Neural cell (in vitro differentiated cells): ENCODE data around the gene FAM117B. TPM values are rescaled to one million over a fixed set of nuclear protein-coding genes. Genes with fewer than 3 reads are reported as not detected.

Source experiments
- H2AFZ ChIP-seq: fragments of 200-600, 300-800 bp; sonication (generic), shearing (Covaris generic); 2 replicates; pipeline ENCODE4 v1.6.0; 2014; ENCODE audit warnings: low read depth, mild to moderate bottlenecking, antibody characterized with exemption, low read length, moderate library complexity
- H3F3A ChIP-seq: fragments of 200-600 bp; shearing (Covaris generic); 2 replicates; pipeline ENCODE4 v1.6.1; 2016; ENCODE audit warnings: mild to moderate bottlenecking, moderate library complexity, mixed read lengths, antibody characterized with exemption, low read length; ENCODE audit not compliant: insufficient read depth, poor library complexity, severe bottlenecking
- H3K27ac ChIP-seq: fragments of 200-600, 300-800 bp; sonication (generic), shearing (Covaris generic); 2 replicates; pipeline ENCODE4 v1.5.1; 2014; ENCODE audit warnings: mild to moderate bottlenecking, low read length, moderate library complexity
- H3K27me3 ChIP-seq: fragments of 300-800, 200-600 bp; sonication (generic), shearing (Covaris generic); 2 replicates; pipeline ENCODE4 v1.6.0; 2014; ENCODE audit warnings: mild to moderate bottlenecking, low read depth, low read length, moderate library complexity; ENCODE audit not compliant: insufficient read depth
- H3K36me3 ChIP-seq: fragments of 300-800, 200-600 bp; sonication (generic), shearing (Covaris generic); 2 replicates; pipeline ENCODE4 v1.5.1; 2014; ENCODE audit warnings: mild to moderate bottlenecking, antibody characterized with exemption, low read length, moderate library complexity; ENCODE audit not compliant: insufficient read depth
- H3K4me2 ChIP-seq: fragments of 300-800, 200-600 bp; sonication (generic), shearing (Covaris generic); 2 replicates; pipeline ENCODE4 v1.6.0; 2014; ENCODE audit warnings: mild to moderate bottlenecking, low read length
- H3K4me3 ChIP-seq: fragments of 300-800, 200-600 bp; sonication (generic), shearing (Covaris generic); 2 replicates; pipeline ENCODE4 v1.5.1; 2014; ENCODE audit warnings: mild to moderate bottlenecking, low read length, moderate library complexity
- H3K79me2 ChIP-seq: fragments of 200-600 bp; shearing (Covaris generic); replicated peaks from 2 replicates; pipeline ENCODE4 v1.6.0; 2014; ENCODE audit warnings: mild to moderate bottlenecking, low read length, moderate library complexity; ENCODE audit not compliant: insufficient read depth
- H3K9ac ChIP-seq: fragments of 300-800, 200-600 bp; sonication (generic), shearing (Covaris generic); 2 replicates; pipeline ENCODE4 v1.6.1; 2016; ENCODE audit warnings: mild to moderate bottlenecking, low read length, mixed read lengths
- H3K9me2 ChIP-seq: fragments of 200-600 bp; shearing (Covaris generic); 2 replicates; pipeline ENCODE4 v1.6.1; 2016; ENCODE audit warnings: mild to moderate bottlenecking, low read length, mixed read lengths; ENCODE audit not compliant: insufficient read depth
- H3K9me3 ChIP-seq: fragments of 200-600, 300-800 bp; sonication (generic), shearing (Covaris generic); 2 replicates; pipeline ENCODE4 v1.6.1; 2016; ENCODE audit warnings: mild to moderate bottlenecking, mixed run types, low read length, moderate library complexity, mixed read lengths
- H4K20me1 ChIP-seq: fragments of 200-600 bp; shearing (Covaris generic); 2 replicates; pipeline ENCODE4 v1.6.1; 2016; ENCODE audit warnings: mild to moderate bottlenecking, mixed run types; ENCODE audit not compliant: insufficient read depth
- CTCF ChIP-seq: fragments of 450-650 bp; IDR thresholded peaks from 2 replicates; pipeline ENCODE4 v1.5.1; 2014; ENCODE audit warnings: antibody characterized with exemption, mild to moderate bottlenecking, moderate library complexity; ENCODE audit not compliant: poor library complexity, severe bottlenecking
- EP300 ChIP-seq: fragments of 450-650 bp; conservative IDR thresholded peaks from 2 replicates; pipeline ENCODE4 v1.6.1; 2014; ENCODE audit warnings: antibody characterized with exemption, mild to moderate bottlenecking, moderate library complexity; ENCODE audit not compliant: poor library complexity, severe bottlenecking
- EZH2 ChIP-seq: fragments of 200-600, 300-800 bp; shearing (Covaris generic), sonication (generic); IDR thresholded peaks from 2 replicates; pipeline ENCODE4 v1.6.1; 2014; ENCODE audit warnings: antibody characterized with exemption, low read length, borderline replicate concordance, mild to moderate bottlenecking; ENCODE audit not compliant: insufficient read depth, poor library complexity, severe bottlenecking
- MXI1 ChIP-seq: fragments of 450-650 bp; conservative IDR thresholded peaks from 2 replicates; pipeline ENCODE4 v1.6.1; 2014; ENCODE audit warnings: antibody characterized with exemption, mild to moderate bottlenecking; ENCODE audit not compliant: poor library complexity, severe bottlenecking
- POLR2AphosphoS5 ChIP-seq: IDR thresholded peaks from 2 replicates; pipeline ENCODE4 v1.6.1; 2012
- RAD21 ChIP-seq: fragments of 450-650 bp; conservative IDR thresholded peaks from 2 replicates; pipeline ENCODE4 v1.6.1; 2014; ENCODE audit warnings: antibody characterized with exemption, mild to moderate bottlenecking, moderate library complexity
- REST ChIP-seq: IDR thresholded peaks from 2 replicates; pipeline ENCODE4 v1.6.1; 2012; ENCODE audit warnings: borderline replicate concordance
- SMC3 ChIP-seq: fragments of 450-650 bp; conservative IDR thresholded peaks from 2 replicates; pipeline ENCODE4 v1.6.1; 2014; ENCODE audit warnings: antibody characterized with exemption, mild to moderate bottlenecking, moderate library complexity; ENCODE audit not compliant: poor library complexity
- TAF1 ChIP-seq: IDR thresholded peaks from 2 replicates; pipeline ENCODE4 v1.6.1; 2012; ENCODE audit warnings: low read depth
- polyA plus RNA-seq: library from polyadenylated mRNA; depleted of rRNA; stranded (reverse); fragments of >200 nt; gene quantifications from 2 replicates; pipeline ENCODE4 v1.2.3, GENCODE V29; 2014

FAM117B gene
- polyA plus RNA-seq, 1 donor from 2014 or later = 32.9 TPM

DNA sequence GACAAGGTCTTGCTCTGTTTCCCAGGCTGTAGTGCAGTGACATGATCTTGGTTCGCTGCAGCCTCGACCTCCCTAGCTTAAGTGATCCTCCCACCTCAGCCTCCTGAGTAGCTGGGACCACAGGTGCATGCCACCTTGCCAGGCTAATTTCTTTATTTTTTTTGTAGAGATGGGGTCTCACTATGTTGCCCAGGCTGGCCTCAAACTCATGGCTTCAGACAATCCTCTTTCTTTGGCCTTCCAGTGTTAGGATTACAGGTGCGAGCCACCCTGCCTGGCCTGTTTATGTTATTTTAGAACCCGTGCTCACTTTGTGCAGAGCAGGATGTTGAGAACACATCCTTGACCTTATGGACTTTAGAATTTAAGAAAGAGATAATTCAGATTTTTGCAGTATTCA, 17.4 kb downstream of the FAM117B start:
- peaks cover 76% of the 10 kb centered on the region for H3K79me2 ChIP-seq
- H3K9me3 ChIP-seq = no peaks in the 10 kb centered on the region

GRCh38 chr2:202653890-202654289, 19.1 kb downstream of the FAM117B start:
- Histone ChIP-seq H3K9me2 (no peaks in the 10 kb centered on the region), H3K9me3 (no peaks in the 10 kb centered on the region), H3K4me2 (no peak overlapping the region), H3K27ac (no peak overlapping the region), H3K79me2 (peaks cover 83% of the 10 kb centered on the region), H3K9ac (no peak overlapping the region), H4K20me1 (no peaks in the 10 kb centered on the region), H3K36me3 (no peaks in the 10 kb centered on the region), H3K27me3 (no peaks in the 10 kb centered on the region), H2AFZ (no peak overlapping the region), H3K4me3 (no peak overlapping the region), H3F3A (no peaks in the 10 kb centered on the region)
- no peak for TF ChIP-seq MXI1

More for the DNA sequence above, 17.4 kb downstream of the FAM117B start:
- no peaks in the 10 kb centered on the region for H3K27me3 ChIP-seq
- no peaks in the 10 kb centered on the region for H3F3A ChIP-seq
- TF ChIP-seq CTCF (no peak), EP300 (no peak), REST (no peak), RAD21 (no peak), SMC3 (no peak), EZH2 (no peak)
- no peak overlapping the region for H3K9ac ChIP-seq
- no peaks in the 10 kb centered on the region for H4K20me1 ChIP-seq
- no peak overlapping the region for H2AFZ ChIP-seq
- H3K27ac ChIP-seq = no peak overlapping the region
- no peak overlapping the region for H3K4me3 ChIP-seq
- H3K36me3 ChIP-seq = no peaks in the 10 kb centered on the region
- no peak overlapping the region for H3K4me2 ChIP-seq
- H3K9me2 ChIP-seq = no peaks in the 10 kb centered on the region

- peaks cover 83% of the 10 kb centered on the region for H3K79me2 ChIP-seq
- no peak overlapping the region for H3K9ac ChIP-seq
- TF ChIP-seq SMC3 = no peak
- no peak for TF ChIP-seq RAD21
- TF ChIP-seq TAF1 = no peak
- TF ChIP-seq POLR2AphosphoS5 = no peak
- no peak for TF ChIP-seq MXI1
- no peak for TF ChIP-seq EP300
- TF ChIP-seq REST = no peak
- no peak for TF ChIP-seq EZH2
- no peak for TF ChIP-seq CTCF
- no peaks in the 10 kb centered on the region for H4K20me1 ChIP-seq
- no peaks in the 10 kb centered on the region for H3K27me3 ChIP-seq
- no peaks in the 10 kb centered on the region for H3K9me3 ChIP-seq
- no peaks in the 10 kb centered on the region for H3K36me3 ChIP-seq
- H3K4me3 ChIP-seq = no peak overlapping the region
- no peak overlapping the region for H2AFZ ChIP-seq
- H3K4me2 ChIP-seq = no peak overlapping the region
- H3K9me2 ChIP-seq = no peaks in the 10 kb centered on the region
- no peak overlapping the region for H3K27ac ChIP-seq
- no peaks in the 10 kb centered on the region for H3F3A ChIP-seq
Observed at GRCh38 chr2:202657876-202658275, 23.1 kb downstream of the FAM117B start.
